ENCODE data around the gene ENTPD5.
"Not testable (repeated sequence)": the region's sequence is repeated elsewhere in the genome, so short reads cannot be mapped to it uniquely, and the experiment has no call there.

Gene ENTPD5

DNA sequence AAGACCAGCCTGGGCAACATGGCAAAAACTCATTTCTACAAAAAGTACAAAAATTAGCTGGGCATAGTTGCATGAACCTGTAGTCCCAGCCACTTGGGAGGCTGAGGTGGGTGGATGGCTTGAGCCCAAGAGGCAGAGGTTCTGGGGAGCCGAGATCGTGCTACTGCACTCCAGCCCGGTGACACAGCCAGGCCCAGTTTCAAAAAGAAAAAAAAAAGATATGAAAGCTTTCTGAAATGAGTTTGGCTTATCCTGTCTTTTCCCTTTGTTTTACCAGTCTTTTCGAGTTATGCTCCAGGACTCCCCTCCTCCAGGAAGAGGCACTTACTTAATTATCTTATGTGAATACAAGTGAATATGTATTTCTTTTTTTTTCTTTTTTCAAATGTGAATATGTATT, 3.3 kb upstream of the ENTPD5 start:
- TF ChIP-seq, protein P1, sequence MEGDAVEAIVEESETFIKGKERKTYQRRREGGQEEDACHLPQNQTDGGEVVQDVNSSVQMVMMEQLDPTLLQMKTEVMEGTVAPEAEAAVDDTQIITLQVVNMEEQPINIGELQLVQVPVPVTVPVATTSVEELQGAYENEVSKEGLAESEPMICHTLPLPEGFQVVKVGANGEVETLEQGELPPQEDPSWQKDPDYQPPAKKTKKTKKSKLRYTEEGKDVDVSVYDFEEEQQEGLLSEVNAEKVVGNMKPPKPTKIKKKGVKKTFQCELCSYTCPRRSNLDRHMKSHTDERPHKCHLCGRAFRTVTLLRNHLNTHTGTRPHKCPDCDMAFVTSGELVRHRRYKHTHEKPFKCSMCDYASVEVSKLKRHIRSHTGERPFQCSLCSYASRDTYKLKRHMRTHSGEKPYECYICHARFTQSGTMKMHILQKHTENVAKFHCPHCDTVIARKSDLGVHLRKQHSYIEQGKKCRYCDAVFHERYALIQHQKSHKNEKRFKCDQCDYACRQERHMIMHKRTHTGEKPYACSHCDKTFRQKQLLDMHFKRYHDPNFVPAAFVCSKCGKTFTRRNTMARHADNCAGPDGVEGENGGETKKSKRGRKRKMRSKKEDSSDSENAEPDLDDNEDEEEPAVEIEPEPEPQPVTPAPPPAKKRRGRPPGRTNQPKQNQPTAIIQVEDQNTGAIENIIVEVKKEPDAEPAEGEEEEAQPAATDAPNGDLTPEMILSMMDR (IDR thresholded peaks at IDR 0.05; ENCODE audit: low read depth, low read length), result no peak
- no peak overlapping the region for H3K4me3 ChIP-seq (ENCODE audit: low read depth, low read length)

DNA sequence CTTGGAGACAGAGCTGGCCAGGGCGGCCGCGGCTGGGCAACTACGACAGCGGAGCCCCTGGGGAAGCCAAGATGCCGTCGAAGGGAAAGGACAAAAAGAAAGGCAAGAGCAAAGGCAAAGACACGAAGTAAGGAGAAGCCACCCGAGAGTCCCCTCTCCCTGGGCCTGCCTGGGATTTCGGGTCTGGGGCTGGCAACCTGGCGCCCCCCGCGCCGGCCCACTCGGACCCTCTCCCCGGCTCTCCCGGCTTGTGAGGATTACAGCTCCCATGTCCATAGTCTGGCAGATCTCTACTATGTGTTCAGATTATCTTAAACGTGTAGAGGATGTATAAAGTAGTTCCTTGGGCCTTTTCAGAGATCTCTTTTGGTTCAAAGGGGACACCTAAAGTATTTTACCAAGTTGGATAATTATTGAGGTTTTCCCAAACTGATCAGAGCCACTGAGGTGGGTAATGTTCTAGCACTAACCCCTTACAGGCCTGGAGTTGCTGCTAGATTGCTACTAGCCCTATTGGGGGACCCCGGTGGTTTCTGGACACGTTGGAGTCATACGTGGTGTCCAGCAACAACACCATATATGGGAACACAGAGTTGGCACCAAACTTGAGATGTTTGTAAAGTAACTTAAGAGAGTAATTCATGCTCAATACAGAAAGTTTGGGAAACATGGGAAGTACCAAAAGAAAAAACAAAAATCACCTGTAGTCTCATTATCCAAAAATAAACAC, 485 bp upstream of the ENTPD5 start:
- TF ChIP-seq, protein P1 (IDR thresholded peaks at IDR 0.05; ENCODE audit: low read depth, low read length), result no peak
- H3K4me3 ChIP-seq (ENCODE audit: low read depth, low read length), result peak overlapping the region; percentile 86

DNA sequence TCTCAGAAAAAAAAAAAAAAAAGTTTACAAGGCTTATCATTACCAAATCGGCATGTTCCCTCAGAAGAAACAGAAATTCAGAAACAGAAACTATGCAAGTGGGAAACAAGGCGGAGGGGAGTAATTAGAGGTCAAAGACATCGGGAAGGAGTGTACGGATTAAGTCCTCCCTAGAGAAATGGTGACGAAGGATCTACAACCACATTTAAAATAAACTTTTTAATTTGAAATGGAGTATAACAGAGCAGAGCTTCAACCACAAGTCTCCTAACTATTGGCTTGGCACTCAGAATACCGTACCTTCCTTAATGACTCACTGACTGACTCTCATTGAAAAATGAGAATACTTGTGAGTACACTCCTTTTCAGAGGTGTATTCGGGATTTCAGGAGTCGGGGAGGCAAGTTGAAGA, 908 bp downstream of the ENTPD5 start:
- TF ChIP-seq, protein P1 (IDR thresholded peaks at IDR 0.05; ENCODE audit: low read depth, low read length), result no peak
- H3K4me3 ChIP-seq (ENCODE audit: low read depth, low read length), result peak overlapping the region; percentile 86

DNA sequence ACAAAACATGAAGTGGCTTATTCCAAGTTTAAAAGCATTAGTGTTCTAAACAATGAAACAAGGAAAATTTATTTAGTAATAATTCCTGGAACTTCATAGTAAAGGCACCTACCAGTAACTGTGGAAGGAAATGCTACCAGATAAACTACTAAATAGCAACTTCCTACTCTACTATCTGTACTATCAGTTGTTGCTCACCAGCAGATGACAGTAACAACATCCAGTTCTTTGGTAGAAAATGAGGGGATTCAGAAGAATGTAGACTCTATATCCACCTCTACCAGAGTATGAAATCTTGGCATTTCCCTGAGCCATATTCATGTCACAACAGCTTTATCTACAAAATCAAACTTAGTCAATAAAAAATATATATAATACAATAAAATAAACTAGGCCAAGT, 3.1 kb downstream of the ENTPD5 start:
- no peak overlapping the region for H3K4me3 ChIP-seq (ENCODE audit: low read depth, low read length)
- TF ChIP-seq, protein P1 (IDR thresholded peaks at IDR 0.05; ENCODE audit: low read depth, low read length), result no peak

DNA sequence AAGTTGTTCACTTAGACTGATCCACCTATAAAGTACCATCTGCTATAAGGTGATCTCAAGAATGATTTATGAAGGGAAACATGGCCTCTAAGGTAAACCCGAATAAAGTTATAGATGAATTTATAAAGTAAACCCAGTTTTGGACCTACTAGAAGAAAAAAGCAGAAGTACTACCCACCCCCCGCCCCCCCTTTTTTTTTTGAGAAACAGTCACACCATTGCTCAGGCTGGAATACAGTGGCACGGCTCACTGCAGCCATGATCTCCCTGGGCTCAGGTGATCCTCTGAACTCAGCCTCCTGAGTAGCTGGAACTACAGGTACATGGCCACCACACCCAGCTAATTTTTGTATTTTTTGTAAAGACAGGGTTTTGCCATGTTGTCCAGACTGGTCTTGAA, 3.9 kb downstream of the ENTPD5 start:
- TF ChIP-seq, protein P1 (IDR thresholded peaks at IDR 0.05; ENCODE audit: low read depth, low read length), result no peak
- H3K4me3 ChIP-seq (ENCODE audit: low read depth, low read length), result no peak overlapping the region

DNA sequence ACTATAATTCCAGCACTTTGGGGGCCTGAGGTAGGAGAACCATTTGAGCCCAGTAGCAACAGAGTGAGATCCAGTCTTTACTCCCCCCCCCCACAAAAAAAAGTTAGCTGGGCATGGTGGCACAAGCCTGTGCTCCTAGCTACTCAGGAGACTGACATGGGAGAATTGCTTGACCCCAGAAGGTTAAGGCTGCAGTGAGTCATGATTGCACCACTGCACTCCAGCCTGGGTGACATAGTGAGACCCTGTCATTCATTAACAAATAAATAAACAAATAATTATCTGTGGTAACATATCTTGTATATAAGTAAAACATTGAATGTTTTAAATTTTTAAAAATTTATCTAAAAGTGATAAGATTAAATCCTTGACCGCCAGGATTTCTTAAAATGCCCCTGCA, 4.8 kb downstream of the ENTPD5 start:
- H3K4me3 ChIP-seq (ENCODE audit: low read depth, low read length), result no peak overlapping the region
- TF ChIP-seq, protein P1 (IDR thresholded peaks at IDR 0.05; ENCODE audit: low read depth, low read length), result no peak

DNA sequence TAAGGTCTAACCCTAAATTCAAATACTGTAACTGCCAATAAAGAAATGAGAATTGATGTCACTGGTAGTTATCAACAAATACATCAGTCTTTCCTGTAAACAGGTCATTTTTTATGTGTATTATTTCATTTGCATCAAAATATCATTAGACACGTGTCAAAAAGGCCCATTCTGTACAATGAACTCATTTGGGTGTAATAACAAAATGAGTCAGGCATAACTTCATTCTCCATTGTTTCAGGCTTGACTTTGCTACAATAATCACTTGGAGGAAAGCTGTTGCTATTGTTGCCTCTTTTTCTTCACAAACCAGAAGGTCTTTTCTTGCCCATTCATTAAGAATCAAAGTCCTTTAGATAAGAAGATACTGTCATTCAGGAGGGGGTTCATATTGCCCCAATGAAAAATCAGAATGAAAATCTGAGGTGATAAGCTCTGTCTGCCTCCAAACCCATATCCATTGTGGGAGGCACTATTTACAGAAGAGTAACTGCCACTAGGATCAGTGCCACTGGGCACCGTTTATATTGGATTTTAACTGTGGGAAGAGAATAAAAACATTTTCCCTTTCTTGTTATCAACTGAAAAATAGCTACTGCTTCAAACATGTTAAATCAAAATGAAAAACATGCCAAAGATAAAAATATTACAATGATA, 10.1 kb downstream of the ENTPD5 start:
- TF ChIP-seq, protein P1 (IDR thresholded peaks at IDR 0.05; ENCODE audit: low read depth, low read length), result no peak
- H3K4me3 ChIP-seq (ENCODE audit: low read depth, low read length), result no peak overlapping the region

DNA sequence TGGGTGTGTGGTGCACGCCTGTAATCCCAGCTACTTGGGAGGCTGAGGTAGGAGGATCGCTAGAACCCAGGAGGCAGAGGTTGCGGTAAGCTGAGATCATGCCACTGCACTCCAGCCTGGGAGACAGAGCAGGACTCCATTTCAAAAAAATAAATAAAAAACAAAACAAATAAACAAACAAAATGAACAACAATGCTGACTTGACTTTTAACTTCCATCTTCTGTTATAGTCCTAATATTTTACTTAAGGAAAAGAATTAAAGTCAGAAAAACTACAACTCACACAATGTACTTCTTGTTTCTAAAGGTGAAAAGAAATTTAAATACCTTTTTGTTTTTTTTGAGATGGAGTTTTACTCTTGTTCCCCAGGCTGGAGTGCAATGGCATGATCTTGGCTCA, 13.4 kb downstream of the ENTPD5 start:
- H3K4me3 ChIP-seq (ENCODE audit: low read depth, low read length), result not testable (repeated sequence)

All from WI38 (cell line).